Measurements from ENCODE around the gene MR1. TPM values are rescaled to one million over a fixed set of nuclear protein-coding genes. Genes with fewer than 3 reads are reported as not detected.
"Not testable (repeated sequence)": the region's sequence is repeated elsewhere in the genome, so short reads cannot be mapped to it uniquely, and the experiment has no call there.

The MR1 gene
- total RNA-seq, 1 donor from 2014 or later = 2.6 TPM

DNA sequence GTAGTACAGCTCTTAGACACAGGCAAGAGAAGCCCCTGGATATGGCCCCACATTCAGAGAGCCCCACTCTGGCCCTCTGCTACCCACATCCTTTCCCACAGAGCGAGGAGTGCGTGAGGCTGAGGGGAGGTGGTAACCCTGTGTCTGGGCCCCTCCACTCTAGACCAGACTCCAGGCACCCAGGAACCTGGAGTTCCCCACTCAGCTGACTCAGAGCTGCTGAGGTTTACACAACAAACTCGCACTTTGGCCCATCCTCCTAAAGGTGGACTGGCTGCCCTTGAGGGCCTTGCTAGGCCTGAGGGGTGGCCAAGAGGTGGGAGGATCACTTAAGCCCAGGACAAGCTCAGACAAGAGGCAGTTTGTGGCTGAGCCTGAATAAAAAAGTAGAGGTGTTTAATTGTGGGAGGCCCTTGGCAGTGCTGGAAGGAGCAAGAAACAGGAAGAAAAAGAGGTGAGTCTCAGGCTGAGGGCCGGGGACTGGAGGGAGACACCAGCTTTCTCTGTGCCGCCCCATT is 10.7 kb downstream of the MR1 start:
- no peak overlapping the region for H3K27ac ChIP-seq (ENCODE audit: low read depth, low read length)
- no peak overlapping the region for H3K9ac ChIP-seq (ENCODE audit: low read depth in 1 of 3, low read length in 3 of 3)

DNA sequence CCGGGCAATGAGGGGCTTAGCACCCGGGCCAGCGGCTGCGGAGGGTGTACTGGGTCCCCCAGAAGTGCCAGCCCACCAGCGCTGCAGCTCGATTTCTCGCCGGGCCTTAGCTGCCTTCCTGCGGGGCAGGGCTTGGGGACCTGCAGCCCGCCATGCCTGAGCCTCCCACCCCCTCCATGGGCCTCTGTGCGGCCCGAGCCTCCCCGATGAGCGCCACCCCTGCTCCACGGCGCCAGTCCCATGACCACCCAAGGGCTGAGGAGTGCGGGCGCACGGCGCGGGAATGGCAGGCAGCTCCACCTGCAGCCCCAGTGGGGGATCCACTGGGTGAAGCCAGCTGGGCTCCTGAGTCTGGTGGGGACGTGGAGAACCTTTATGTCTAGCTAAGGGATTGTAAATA is 12.2 kb downstream of the MR1 start:
- H3K4me1 ChIP-seq (ENCODE audit: control insufficient read depth in 3 of 3, insufficient read depth in 3 of 3, low read length in 3 of 3); H3K9me3 ChIP-seq (ENCODE audit: control insufficient read depth in 3 of 3, low read length in 3 of 3); H3K27me3 ChIP-seq (ENCODE audit: control insufficient read depth in 3 of 3, insufficient read depth in 3 of 3, low read length in 3 of 3); H3K4me3 ChIP-seq (ENCODE audit: low read length in 3 of 3); H3K36me3 ChIP-seq (ENCODE audit: control insufficient read depth in 3 of 3, insufficient read depth in 3 of 3, low read length in 3 of 3); H3K9ac ChIP-seq (ENCODE audit: low read depth in 1 of 3, low read length in 3 of 3); H3K27ac ChIP-seq (ENCODE audit: low read depth, low read length): not testable (repeated sequence)

More for the DNA sequence above, 10.7 kb downstream of the MR1 start:
- Histone ChIP-seq H3K27me3 (ENCODE audit: control insufficient read depth in 3 of 3, insufficient read depth in 3 of 3, low read length in 3 of 3) (no peaks in the 10 kb centered on the region), H3K4me3 (ENCODE audit: low read length in 3 of 3) (no peak overlapping the region), H3K36me3 (ENCODE audit: control insufficient read depth in 3 of 3, insufficient read depth in 3 of 3, low read length in 3 of 3) (no peaks in the 10 kb centered on the region), H3K9me3 (ENCODE audit: control insufficient read depth in 3 of 3, low read length in 3 of 3) (no peaks in the 10 kb centered on the region), H3K4me1 (ENCODE audit: control insufficient read depth in 3 of 3, insufficient read depth in 3 of 3, low read length in 3 of 3) (peaks cover 0 to 3% (median 0%) of the 10 kb centered on the region in 3 donors)

DNA sequence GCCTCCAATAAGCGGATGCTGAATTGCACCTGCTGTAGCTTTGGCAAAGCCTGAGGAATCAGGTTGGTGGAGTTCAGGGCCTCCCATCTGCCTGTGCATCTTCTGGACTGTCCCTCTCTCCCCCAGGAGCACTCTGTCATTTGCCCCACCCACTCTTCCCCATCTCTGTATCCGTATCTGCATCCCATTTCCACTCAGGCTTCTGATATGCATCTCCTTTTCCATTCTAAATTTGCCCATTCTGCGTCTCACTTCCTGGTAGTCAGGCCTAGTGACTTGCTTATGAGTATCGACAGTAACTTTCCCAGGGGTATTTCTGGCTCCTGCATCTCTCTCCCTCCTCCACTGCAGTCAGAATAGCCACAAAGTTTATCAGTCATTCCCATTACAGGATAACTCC is 15.6 kb downstream of the MR1 start:
- Histone ChIP-seq H3K27me3 (ENCODE audit: control insufficient read depth in 3 of 3, insufficient read depth in 3 of 3, low read length in 3 of 3) (no peaks in the 10 kb centered on the region), H3K4me3 (ENCODE audit: low read length in 3 of 3) (no peak overlapping the region), H3K9me3 (ENCODE audit: control insufficient read depth in 3 of 3, low read length in 3 of 3) (no peaks in the 10 kb centered on the region), H3K4me1 (ENCODE audit: control insufficient read depth in 3 of 3, insufficient read depth in 3 of 3, low read length in 3 of 3) (peaks cover 0 to 5% (median 0%) of the 10 kb centered on the region in 3 donors), H3K36me3 (ENCODE audit: control insufficient read depth in 3 of 3, insufficient read depth in 3 of 3, low read length in 3 of 3) (peaks cover 0 to 3% (median 2%) of the 10 kb centered on the region in 3 donors), H3K9ac (ENCODE audit: low read depth in 1 of 3, low read length in 3 of 3) (no peak overlapping the region), H3K27ac (ENCODE audit: low read depth, low read length) (no peak overlapping the region)

DNA sequence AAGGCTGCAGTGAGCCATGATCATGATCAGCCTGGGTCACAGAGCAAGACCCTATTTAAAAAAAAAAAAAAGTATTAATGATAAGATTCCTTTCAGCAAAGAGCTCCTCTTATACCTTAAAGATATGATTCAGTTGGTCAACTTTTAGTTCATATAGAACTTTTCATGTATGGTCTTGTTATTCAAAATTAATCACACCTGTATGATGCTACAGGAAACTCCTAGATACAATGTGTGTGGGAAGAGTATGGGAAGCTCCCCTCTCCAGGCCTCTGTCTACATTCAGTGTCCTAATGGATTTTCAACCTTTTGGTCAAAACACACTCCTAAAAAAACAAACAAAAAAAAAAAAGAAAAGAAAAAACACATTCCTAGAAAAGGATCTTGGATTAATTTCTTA is 17.1 kb downstream of the MR1 start:
- Histone ChIP-seq H3K9me3 (ENCODE audit: control insufficient read depth in 3 of 3, low read length in 3 of 3) (no peaks in the 10 kb centered on the region), H3K27ac (ENCODE audit: low read depth, low read length) (no peak overlapping the region), H3K4me1 (ENCODE audit: control insufficient read depth in 3 of 3, insufficient read depth in 3 of 3, low read length in 3 of 3) (peaks cover 0 to 5% (median 0%) of the 10 kb centered on the region in 3 donors), H3K36me3 (ENCODE audit: control insufficient read depth in 3 of 3, insufficient read depth in 3 of 3, low read length in 3 of 3) (peaks cover 0 to 3% (median 3%) of the 10 kb centered on the region in 3 donors), H3K9ac (ENCODE audit: low read depth in 1 of 3, low read length in 3 of 3) (no peak overlapping the region), H3K4me3 (ENCODE audit: low read length in 3 of 3) (no peak overlapping the region), H3K27me3 (ENCODE audit: control insufficient read depth in 3 of 3, insufficient read depth in 3 of 3, low read length in 3 of 3) (no peaks in the 10 kb centered on the region)

DNA sequence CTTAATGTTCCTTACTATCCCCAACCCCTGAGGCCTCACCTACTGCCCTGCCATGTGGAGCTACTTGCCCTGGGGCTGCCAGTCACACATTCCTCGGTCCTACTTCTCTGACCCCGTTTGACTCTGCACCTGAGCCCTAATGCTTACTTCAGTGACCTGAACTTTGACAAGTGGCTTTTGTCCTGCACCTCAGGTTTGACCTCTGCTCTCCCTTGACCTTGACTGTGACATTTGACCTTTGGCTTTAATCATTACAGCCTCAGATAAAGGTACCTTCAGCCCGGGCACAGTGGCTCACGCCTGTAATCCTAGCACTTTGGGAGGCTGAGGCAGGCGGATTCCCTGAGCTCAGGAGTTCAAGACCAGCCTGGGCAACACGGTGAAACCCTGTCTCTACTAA is 22.8 kb downstream of the MR1 start:
- H3K36me3 ChIP-seq (ENCODE audit: control insufficient read depth in 3 of 3, insufficient read depth in 3 of 3, low read length in 3 of 3) = peaks cover 0 to 3% (median 2%) of the 10 kb centered on the region in 3 donors
- peaks cover 19 to 28% (median 27%) of the 10 kb centered on the region in 3 donors for H3K4me1 ChIP-seq (ENCODE audit: control insufficient read depth in 3 of 3, insufficient read depth in 3 of 3, low read length in 3 of 3)
- H3K27me3 ChIP-seq (ENCODE audit: control insufficient read depth in 3 of 3, insufficient read depth in 3 of 3, low read length in 3 of 3) = no peaks in the 10 kb centered on the region
- H3K9ac ChIP-seq (ENCODE audit: low read depth in 1 of 3, low read length in 3 of 3) = no peak overlapping the region
- H3K27ac ChIP-seq (ENCODE audit: low read depth, low read length) = no peak overlapping the region
- H3K9me3 ChIP-seq (ENCODE audit: control insufficient read depth in 3 of 3, low read length in 3 of 3) = peaks cover 0 to 5% (median 0%) of the 10 kb centered on the region in 3 donors
- no peak overlapping the region for H3K4me3 ChIP-seq (ENCODE audit: low read length in 3 of 3)

DNA sequence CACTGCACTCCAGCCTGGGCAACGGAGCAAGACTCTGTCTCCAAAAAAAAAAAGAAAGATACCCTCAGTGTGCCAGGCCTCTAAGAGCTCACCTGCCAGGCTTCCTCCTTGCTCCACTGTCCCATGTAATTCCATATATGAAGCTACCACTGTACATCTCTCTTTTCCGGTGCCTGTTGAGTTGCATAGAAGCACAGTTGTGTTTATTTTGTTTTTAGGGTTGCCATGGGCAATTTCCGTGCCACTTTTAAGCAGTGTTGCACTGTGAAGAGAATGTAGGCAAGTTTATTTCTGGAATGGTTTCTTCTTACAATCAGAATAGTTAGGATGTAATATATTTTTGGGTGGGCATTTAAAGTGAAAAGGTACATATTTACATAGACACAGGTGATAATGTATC is 23.3 kb downstream of the MR1 start:
- H3K36me3 ChIP-seq (ENCODE audit: control insufficient read depth in 3 of 3, insufficient read depth in 3 of 3, low read length in 3 of 3) = peaks cover 0 to 2% (median 0%) of the 10 kb centered on the region in 3 donors
- no peak overlapping the region for H3K4me3 ChIP-seq (ENCODE audit: low read length in 3 of 3)
- H3K9ac ChIP-seq (ENCODE audit: low read depth in 1 of 3, low read length in 3 of 3) = no peak overlapping the region
- no peak overlapping the region for H3K27ac ChIP-seq (ENCODE audit: low read depth, low read length)
- H3K9me3 ChIP-seq (ENCODE audit: control insufficient read depth in 3 of 3, low read length in 3 of 3) = peaks cover 0 to 5% (median 0%) of the 10 kb centered on the region in 3 donors
- H3K4me1 ChIP-seq (ENCODE audit: control insufficient read depth in 3 of 3, insufficient read depth in 3 of 3, low read length in 3 of 3) = peaks cover 22 to 28% (median 27%) of the 10 kb centered on the region in 3 donors
- H3K27me3 ChIP-seq (ENCODE audit: control insufficient read depth in 3 of 3, insufficient read depth in 3 of 3, low read length in 3 of 3) = no peaks in the 10 kb centered on the region

DNA sequence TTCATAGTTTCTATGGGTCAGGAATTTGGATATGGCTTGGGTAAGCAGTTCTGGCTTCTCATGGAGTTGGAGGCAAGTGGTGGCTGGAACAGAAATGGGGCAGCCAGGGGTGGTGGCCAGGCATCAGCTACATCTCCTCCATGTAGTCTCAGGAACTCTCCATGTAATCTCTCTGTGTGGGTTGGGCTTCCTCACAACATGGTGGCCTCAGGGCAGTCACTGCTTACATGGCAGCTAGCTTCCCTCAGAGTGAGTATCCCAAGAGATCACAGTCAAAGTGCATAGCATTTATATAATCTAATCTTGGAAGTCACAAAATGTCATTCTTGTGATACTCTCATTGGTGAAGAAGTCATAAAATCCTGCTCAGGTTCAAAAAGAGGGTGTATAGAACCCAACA is 25.7 kb downstream of the MR1 start:
- H3K36me3 ChIP-seq (ENCODE audit: control insufficient read depth in 3 of 3, insufficient read depth in 3 of 3, low read length in 3 of 3) = peaks cover 0 to 2% (median 0%) of the 10 kb centered on the region in 3 donors
- no peaks in the 10 kb centered on the region for H3K27me3 ChIP-seq (ENCODE audit: control insufficient read depth in 3 of 3, insufficient read depth in 3 of 3, low read length in 3 of 3)
- H3K27ac ChIP-seq (ENCODE audit: low read depth, low read length) = no peak overlapping the region
- H3K9me3 ChIP-seq (ENCODE audit: control insufficient read depth in 3 of 3, low read length in 3 of 3) = peaks cover 0 to 5% (median 0%) of the 10 kb centered on the region in 3 donors
- no peak overlapping the region for H3K4me3 ChIP-seq (ENCODE audit: low read length in 3 of 3)
- peaks cover 31 to 40% (median 36%) of the 10 kb centered on the region in 3 donors for H3K4me1 ChIP-seq (ENCODE audit: control insufficient read depth in 3 of 3, insufficient read depth in 3 of 3, low read length in 3 of 3)
- H3K9ac ChIP-seq (ENCODE audit: low read depth in 1 of 3, low read length in 3 of 3) = no peak overlapping the region

DNA sequence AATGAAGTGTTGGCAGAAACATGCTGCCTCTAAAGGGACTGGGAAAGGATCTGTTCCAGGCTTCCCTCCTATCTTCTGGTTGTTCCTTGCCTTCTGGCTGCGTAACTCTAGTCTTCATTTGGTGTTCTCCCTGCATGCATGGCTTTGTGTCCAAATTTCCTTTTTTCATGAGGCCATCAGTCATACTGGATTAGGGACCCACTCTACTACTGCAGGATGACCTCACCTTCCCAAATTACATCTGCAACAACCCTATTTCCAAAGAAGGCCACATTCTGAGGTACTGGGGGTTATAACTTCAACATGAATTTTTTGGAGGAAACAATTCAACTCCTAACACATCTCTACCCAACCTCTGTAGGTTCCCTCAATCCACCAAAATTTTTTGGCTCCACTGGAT is 26.3 kb downstream of the MR1 start:
- H3K27ac ChIP-seq (ENCODE audit: low read depth, low read length) = peak overlapping the region; percentile 93

DNA sequence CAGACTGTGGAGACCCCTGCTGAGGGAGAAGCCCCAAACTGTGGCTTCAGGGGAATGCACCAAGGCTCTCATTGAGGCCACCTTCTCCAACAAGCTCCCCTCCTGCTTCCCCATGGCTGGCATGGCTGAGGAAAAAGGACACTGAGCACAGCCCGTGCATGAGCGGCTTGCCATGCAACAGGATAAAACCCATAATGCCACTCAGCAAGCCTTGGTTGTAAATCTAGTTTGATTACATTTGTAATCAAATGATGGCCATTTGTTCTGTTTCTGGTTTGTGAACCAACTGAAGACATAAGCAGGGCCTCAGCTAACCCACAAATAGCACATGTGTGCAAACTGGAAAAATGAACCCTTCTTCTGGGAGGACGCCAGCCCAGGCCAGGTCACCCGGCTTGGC is 27.2 kb downstream of the MR1 start:
- not testable (repeated sequence) for H3K9me3 ChIP-seq (ENCODE audit: control insufficient read depth in 3 of 3, low read length in 3 of 3); H3K36me3 ChIP-seq (ENCODE audit: control insufficient read depth in 3 of 3, insufficient read depth in 3 of 3, low read length in 3 of 3); H3K9ac ChIP-seq (ENCODE audit: low read depth in 1 of 3, low read length in 3 of 3); H3K27me3 ChIP-seq (ENCODE audit: control insufficient read depth in 3 of 3, insufficient read depth in 3 of 3, low read length in 3 of 3)
- Histone ChIP-seq H3K4me3 (ENCODE audit: low read length in 3 of 3) (peak overlapping the region in 1 of 3 donors; percentile 34), H3K4me1 (ENCODE audit: control insufficient read depth in 3 of 3, insufficient read depth in 3 of 3, low read length in 3 of 3) (peaks cover 31 to 40% (median 36%) of the 10 kb centered on the region in 3 donors), H3K27ac (ENCODE audit: low read depth, low read length) (peak overlapping the region; percentile 93)

More for the DNA sequence above, 26.3 kb downstream of the MR1 start:
- peaks cover 31 to 40% (median 36%) of the 10 kb centered on the region in 3 donors for H3K4me1 ChIP-seq (ENCODE audit: control insufficient read depth in 3 of 3, insufficient read depth in 3 of 3, low read length in 3 of 3)
- peaks cover 0 to 5% (median 0%) of the 10 kb centered on the region in 3 donors for H3K9me3 ChIP-seq (ENCODE audit: control insufficient read depth in 3 of 3, low read length in 3 of 3)
- H3K4me3 ChIP-seq (ENCODE audit: low read length in 3 of 3) = no peak overlapping the region
- no peak overlapping the region for H3K9ac ChIP-seq (ENCODE audit: low read depth in 1 of 3, low read length in 3 of 3)
- no peaks in the 10 kb centered on the region for H3K27me3 ChIP-seq (ENCODE audit: control insufficient read depth in 3 of 3, insufficient read depth in 3 of 3, low read length in 3 of 3)
- peaks cover 0 to 2% (median 0%) of the 10 kb centered on the region in 3 donors for H3K36me3 ChIP-seq (ENCODE audit: control insufficient read depth in 3 of 3, insufficient read depth in 3 of 3, low read length in 3 of 3)

DNA sequence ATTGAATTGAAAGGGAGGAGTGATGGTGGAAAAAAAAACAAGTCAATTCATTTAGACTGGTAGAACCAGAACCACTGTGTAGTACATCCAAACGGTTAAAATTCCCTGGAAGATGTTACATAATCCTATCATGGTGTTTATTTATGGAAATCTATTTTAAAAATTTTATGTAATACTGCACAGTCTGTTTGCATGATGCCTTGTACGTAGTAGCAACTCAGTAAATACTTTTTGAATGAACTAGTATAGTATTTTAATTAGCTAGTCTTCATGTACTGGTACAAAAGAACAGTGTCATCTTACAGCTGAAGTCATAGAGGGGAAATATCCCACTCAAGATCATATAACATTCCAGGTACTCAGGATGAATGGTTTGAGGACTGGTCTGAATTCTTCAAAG is 27.7 kb downstream of the MR1 start:
- Histone ChIP-seq H3K9me3 (ENCODE audit: control insufficient read depth in 3 of 3, low read length in 3 of 3) (peaks cover 0 to 5% (median 0%) of the 10 kb centered on the region in 3 donors), H3K4me3 (ENCODE audit: low read length in 3 of 3) (no peak overlapping the region), H3K27ac (ENCODE audit: low read depth, low read length) (peak overlapping the region; percentile 93)

More for the DNA sequence above, 27.7 kb downstream of the MR1 start:
- Histone ChIP-seq H3K9ac (ENCODE audit: low read depth in 1 of 3, low read length in 3 of 3) (peak overlapping the region in 2 of 3 donors; percentile 34 to 80), H3K4me1 (ENCODE audit: control insufficient read depth in 3 of 3, insufficient read depth in 3 of 3, low read length in 3 of 3) (peaks cover 31 to 40% (median 35%) of the 10 kb centered on the region in 3 donors), H3K36me3 (ENCODE audit: control insufficient read depth in 3 of 3, insufficient read depth in 3 of 3, low read length in 3 of 3) (no peaks in the 10 kb centered on the region), H3K27me3 (ENCODE audit: control insufficient read depth in 3 of 3, insufficient read depth in 3 of 3, low read length in 3 of 3) (no peaks in the 10 kb centered on the region)

Measured in skeletal muscle tissue (tissue), 4 donors.